HEK293 (cell line): ENCODE results near the gene RNF187.

ENCODE experiments used
- BCL11B ChIP-seq: fragments of 450-650 bp; formaldehyde crosslinking; IDR thresholded peaks from 2 replicates; pipeline ENCODE4 v1.5.1; 2016; ENCODE audit warnings: low read depth, missing biosample characterization, missing genetic modification characterization
- FEZF1 ChIP-seq: fragments of 450-650 bp; formaldehyde crosslinking; IDR thresholded peaks from 2 replicates; pipeline ENCODE4 v1.5.1; 2016; ENCODE audit warnings: missing biosample characterization, missing genetic modification characterization
- GLIS2 ChIP-seq: fragments of 450-650 bp; formaldehyde crosslinking; IDR thresholded peaks from 2 replicates; pipeline ENCODE4 v1.5.1; 2016; ENCODE audit warnings: missing biosample characterization, missing genetic modification characterization
- KLF8 ChIP-seq: fragments of 450-650 bp; formaldehyde crosslinking; IDR thresholded peaks from 2 replicates; pipeline ENCODE4 v1.5.1; 2016; ENCODE audit warnings: missing biosample characterization, missing genetic modification characterization
- ZNF146 ChIP-seq: fragments of 450-650 bp; formaldehyde crosslinking; IDR thresholded peaks from 2 replicates; pipeline ENCODE4 v1.5.1; 2016; ENCODE audit warnings: missing biosample characterization, missing genetic modification characterization
- ZNF16 ChIP-seq: fragments of 450-650 bp; formaldehyde crosslinking; IDR thresholded peaks from 2 replicates; pipeline ENCODE4 v1.5.1; 2016; ENCODE audit warnings: low read depth, missing biosample characterization, missing genetic modification characterization
- ZNF302 ChIP-seq: fragments of 450-650 bp; formaldehyde crosslinking; IDR thresholded peaks from 2 replicates; pipeline ENCODE4 v1.5.1; 2016; ENCODE audit warnings: missing biosample characterization, missing genetic modification characterization, low read depth
- ZNF549 ChIP-seq: fragments of 450-650 bp; IDR thresholded peaks from 2 replicates; pipeline ENCODE4 v1.5.1; 2018; ENCODE audit warnings: missing biosample characterization, missing genetic modification characterization, mild to moderate bottlenecking, inconsistent platforms, moderate library complexity
- ZNF776 ChIP-seq: fragments of 450-650 bp; formaldehyde crosslinking; IDR thresholded peaks from 2 replicates; pipeline ENCODE4 v1.5.0; 2017; ENCODE audit warnings: missing biosample characterization, missing genetic modification characterization, borderline replicate concordance
- TF ChIP-seq, protein P1 (sequence below): fragments of 450-650 bp; formaldehyde crosslinking; IDR thresholded peaks from 2 replicates; pipeline ENCODE4 v1.5.1; 2016; ENCODE audit warnings: missing biosample characterization, missing genetic modification characterization
- TF ChIP-seq, protein P2 (sequence below): fragments of 450-650 bp; formaldehyde crosslinking; IDR thresholded peaks from 2 replicates; pipeline ENCODE4 v1.5.1; 2017; ENCODE audit warnings: missing biosample characterization, missing genetic modification characterization
- TF ChIP-seq, protein P3 (sequence below): fragments of 450-650 bp; IDR thresholded peaks from 2 replicates; pipeline ENCODE4 v1.5.1; 2018; ENCODE audit warnings: missing biosample characterization, mild to moderate bottlenecking, missing genetic modification characterization
- TF ChIP-seq, protein P4 (sequence below): fragments of 450-650 bp; formaldehyde crosslinking; IDR thresholded peaks from 2 replicates; pipeline ENCODE4 v1.5.1; 2017; ENCODE audit warnings: missing biosample characterization, missing genetic modification characterization
- TF ChIP-seq, protein P5 (sequence below): fragments of 450-650 bp; formaldehyde crosslinking; IDR thresholded peaks from 2 replicates; pipeline ENCODE4 v1.5.1; 2016; ENCODE audit warnings: missing biosample characterization, missing genetic modification characterization
- TF ChIP-seq, protein P6 (sequence below): fragments of 450-650 bp; formaldehyde crosslinking; IDR thresholded peaks from 2 replicates; pipeline ENCODE4 v1.5.1; 2016; ENCODE audit warnings: missing biosample characterization, missing genetic modification characterization
- TF ChIP-seq, protein P7 (sequence below): fragments of 450-650 bp; formaldehyde crosslinking; IDR thresholded peaks from 2 replicates; pipeline ENCODE4 v1.5.1; 2016; ENCODE audit warnings: missing biosample characterization, missing genetic modification characterization
- TF ChIP-seq, protein P8 (sequence below): fragments of 450-650 bp; formaldehyde crosslinking; IDR thresholded peaks from 2 replicates; pipeline ENCODE4 v1.5.1; 2016; ENCODE audit warnings: missing biosample characterization, missing genetic modification characterization
- TF ChIP-seq, protein P9 (sequence below): fragments of 450-650 bp; formaldehyde crosslinking; optimal IDR thresholded peaks from 2 replicates; pipeline ENCODE3; 2016; ENCODE audit warnings: missing biosample characterization, mild to moderate bottlenecking, missing genetic modification characterization

Gene RNF187

DNA sequence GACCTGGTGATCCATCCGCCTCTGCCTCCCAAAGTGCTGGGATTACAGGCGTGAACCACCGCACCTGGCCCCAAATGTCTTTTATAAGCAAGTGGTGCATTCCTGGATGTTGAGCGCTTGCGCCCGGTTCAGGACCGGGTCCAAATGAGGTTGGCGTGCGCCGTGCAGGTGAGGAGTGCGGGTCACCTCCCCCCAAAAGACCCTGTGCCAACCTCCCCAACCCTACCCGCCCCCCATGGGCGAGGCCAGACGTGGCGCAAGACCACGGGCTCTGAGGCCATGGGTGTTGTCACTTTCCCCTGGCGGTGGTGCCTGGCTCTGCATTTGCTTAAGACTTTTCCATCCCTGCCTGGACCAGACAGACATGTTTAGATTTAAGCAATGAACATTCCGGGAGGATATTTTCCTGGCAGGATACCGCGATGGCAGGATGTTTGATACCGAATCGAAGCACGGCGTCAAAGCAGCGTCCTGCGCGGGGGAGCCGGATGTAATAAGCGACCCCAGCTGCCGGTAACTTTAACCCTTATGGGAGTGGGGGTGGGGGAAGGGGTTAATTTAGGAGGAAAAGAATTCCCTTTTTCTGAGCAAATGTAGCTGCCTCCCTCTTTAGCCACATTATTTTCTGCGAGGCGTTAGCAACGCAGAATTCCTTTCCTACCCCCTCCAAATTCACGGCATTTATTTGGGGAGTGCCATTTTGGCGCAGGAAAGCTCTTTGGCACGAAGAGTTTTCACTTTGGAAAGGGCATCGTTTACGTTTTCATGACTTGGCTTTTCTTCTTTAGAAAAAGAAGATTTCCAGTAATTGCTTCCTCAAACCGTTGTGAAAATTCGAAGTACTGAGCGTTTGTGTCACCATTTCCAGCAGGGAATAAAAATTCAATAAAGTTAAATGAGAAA, 27.8 kb upstream of the RNF187 start (continued):
- TF ChIP-seq, protein P1, sequence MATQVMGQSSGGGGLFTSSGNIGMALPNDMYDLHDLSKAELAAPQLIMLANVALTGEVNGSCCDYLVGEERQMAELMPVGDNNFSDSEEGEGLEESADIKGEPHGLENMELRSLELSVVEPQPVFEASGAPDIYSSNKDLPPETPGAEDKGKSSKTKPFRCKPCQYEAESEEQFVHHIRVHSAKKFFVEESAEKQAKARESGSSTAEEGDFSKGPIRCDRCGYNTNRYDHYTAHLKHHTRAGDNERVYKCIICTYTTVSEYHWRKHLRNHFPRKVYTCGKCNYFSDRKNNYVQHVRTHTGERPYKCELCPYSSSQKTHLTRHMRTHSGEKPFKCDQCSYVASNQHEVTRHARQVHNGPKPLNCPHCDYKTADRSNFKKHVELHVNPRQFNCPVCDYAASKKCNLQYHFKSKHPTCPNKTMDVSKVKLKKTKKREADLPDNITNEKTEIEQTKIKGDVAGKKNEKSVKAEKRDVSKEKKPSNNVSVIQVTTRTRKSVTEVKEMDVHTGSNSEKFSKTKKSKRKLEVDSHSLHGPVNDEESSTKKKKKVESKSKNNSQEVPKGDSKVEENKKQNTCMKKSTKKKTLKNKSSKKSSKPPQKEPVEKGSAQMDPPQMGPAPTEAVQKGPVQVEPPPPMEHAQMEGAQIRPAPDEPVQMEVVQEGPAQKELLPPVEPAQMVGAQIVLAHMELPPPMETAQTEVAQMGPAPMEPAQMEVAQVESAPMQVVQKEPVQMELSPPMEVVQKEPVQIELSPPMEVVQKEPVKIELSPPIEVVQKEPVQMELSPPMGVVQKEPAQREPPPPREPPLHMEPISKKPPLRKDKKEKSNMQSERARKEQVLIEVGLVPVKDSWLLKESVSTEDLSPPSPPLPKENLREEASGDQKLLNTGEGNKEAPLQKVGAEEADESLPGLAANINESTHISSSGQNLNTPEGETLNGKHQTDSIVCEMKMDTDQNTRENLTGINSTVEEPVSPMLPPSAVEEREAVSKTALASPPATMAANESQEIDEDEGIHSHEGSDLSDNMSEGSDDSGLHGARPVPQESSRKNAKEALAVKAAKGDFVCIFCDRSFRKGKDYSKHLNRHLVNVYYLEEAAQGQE (tag by site-specific recombination), result no peak
- TF ChIP-seq ZNF16 (tag by site-specific recombination) (no peak), GLIS2 (peak; percentile 96), ZNF549 (tag by site-specific recombination) (no peak), ZNF146 (tag by site-specific recombination) (no peak), ZNF302 (no peak), FEZF1 (tag by site-specific recombination) (no peak), KLF8 (peak; percentile 90), ZNF776 (tag by site-specific recombination) (no peak), BCL11B (tag by site-specific recombination) (peak; percentile 62; the same call in 1 of the 2 replicates)
- TF ChIP-seq, protein P2, sequence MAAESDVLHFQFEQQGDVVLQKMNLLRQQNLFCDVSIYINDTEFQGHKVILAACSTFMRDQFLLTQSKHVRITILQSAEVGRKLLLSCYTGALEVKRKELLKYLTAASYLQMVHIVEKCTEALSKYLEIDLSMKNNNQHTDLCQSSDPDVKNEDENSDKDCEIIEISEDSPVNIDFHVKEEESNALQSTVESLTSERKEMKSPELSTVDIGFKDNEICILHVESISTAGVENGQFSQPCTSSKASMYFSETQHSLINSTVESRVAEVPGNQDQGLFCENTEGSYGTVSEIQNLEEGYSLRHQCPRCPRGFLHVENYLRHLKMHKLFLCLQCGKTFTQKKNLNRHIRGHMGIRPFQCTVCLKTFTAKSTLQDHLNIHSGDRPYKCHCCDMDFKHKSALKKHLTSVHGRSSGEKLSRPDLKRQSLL, result no peak
- TF ChIP-seq, protein P3, sequence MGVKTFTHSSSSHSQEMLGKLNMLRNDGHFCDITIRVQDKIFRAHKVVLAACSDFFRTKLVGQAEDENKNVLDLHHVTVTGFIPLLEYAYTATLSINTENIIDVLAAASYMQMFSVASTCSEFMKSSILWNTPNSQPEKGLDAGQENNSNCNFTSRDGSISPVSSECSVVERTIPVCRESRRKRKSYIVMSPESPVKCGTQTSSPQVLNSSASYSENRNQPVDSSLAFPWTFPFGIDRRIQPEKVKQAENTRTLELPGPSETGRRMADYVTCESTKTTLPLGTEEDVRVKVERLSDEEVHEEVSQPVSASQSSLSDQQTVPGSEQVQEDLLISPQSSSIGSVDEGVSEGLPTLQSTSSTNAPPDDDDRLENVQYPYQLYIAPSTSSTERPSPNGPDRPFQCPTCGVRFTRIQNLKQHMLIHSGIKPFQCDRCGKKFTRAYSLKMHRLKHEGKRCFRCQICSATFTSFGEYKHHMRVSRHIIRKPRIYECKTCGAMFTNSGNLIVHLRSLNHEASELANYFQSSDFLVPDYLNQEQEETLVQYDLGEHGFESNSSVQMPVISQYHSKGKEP (tag by site-specific recombination), result peak; percentile 23; the same call in 1 of the 2 replicates
- TF ChIP-seq, protein P4, sequence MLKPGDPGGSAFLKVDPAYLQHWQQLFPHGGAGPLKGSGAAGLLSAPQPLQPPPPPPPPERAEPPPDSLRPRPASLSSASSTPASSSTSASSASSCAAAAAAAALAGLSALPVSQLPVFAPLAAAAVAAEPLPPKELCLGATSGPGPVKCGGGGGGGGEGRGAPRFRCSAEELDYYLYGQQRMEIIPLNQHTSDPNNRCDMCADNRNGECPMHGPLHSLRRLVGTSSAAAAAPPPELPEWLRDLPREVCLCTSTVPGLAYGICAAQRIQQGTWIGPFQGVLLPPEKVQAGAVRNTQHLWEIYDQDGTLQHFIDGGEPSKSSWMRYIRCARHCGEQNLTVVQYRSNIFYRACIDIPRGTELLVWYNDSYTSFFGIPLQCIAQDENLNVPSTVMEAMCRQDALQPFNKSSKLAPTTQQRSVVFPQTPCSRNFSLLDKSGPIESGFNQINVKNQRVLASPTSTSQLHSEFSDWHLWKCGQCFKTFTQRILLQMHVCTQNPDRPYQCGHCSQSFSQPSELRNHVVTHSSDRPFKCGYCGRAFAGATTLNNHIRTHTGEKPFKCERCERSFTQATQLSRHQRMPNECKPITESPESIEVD (tag by site-specific recombination), result no peak
- TF ChIP-seq, protein P5, sequence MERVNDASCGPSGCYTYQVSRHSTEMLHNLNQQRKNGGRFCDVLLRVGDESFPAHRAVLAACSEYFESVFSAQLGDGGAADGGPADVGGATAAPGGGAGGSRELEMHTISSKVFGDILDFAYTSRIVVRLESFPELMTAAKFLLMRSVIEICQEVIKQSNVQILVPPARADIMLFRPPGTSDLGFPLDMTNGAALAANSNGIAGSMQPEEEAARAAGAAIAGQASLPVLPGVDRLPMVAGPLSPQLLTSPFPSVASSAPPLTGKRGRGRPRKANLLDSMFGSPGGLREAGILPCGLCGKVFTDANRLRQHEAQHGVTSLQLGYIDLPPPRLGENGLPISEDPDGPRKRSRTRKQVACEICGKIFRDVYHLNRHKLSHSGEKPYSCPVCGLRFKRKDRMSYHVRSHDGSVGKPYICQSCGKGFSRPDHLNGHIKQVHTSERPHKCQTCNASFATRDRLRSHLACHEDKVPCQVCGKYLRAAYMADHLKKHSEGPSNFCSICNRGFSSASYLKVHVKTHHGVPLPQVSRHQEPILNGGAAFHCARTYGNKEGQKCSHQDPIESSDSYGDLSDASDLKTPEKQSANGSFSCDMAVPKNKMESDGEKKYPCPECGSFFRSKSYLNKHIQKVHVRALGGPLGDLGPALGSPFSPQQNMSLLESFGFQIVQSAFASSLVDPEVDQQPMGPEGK (tag by site-specific recombination), result peak; percentile 99
- TF ChIP-seq, protein P6, sequence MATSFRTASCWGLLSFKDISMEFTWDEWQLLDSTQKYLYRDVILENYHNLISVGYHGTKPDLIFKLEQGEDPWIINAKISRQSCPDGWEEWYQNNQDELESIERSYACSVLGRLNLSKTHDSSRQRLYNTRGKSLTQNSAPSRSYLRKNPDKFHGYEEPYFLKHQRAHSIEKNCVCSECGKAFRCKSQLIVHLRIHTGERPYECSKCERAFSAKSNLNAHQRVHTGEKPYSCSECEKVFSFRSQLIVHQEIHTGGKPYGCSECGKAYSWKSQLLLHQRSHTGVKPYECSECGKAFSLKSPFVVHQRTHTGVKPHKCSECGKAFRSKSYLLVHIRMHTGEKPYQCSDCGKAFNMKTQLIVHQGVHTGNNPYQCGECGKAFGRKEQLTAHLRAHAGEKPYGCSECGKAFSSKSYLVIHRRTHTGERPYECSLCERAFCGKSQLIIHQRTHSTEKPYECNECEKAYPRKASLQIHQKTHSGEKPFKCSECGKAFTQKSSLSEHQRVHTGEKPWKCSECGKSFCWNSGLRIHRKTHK (tag by site-specific recombination), result no peak
- TF ChIP-seq, protein P7, sequence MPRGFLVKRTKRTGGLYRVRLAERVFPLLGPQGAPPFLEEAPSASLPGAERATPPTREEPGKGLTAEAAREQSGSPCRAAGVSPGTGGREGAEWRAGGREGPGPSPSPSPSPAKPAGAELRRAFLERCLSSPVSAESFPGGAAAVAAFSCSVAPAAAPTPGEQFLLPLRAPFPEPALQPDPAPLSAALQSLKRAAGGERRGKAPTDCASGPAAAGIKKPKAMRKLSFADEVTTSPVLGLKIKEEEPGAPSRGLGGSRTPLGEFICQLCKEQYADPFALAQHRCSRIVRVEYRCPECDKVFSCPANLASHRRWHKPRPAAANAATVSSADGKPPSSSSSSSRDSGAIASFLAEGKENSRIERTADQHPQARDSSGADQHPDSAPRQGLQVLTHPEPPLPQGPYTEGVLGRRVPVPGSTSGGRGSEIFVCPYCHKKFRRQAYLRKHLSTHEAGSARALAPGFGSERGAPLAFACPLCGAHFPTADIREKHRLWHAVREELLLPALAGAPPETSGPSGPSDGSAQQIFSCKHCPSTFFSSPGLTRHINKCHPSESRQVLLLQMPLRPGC, result no peak; the same call in 1 of the 2 replicates
- TF ChIP-seq, protein P8, sequence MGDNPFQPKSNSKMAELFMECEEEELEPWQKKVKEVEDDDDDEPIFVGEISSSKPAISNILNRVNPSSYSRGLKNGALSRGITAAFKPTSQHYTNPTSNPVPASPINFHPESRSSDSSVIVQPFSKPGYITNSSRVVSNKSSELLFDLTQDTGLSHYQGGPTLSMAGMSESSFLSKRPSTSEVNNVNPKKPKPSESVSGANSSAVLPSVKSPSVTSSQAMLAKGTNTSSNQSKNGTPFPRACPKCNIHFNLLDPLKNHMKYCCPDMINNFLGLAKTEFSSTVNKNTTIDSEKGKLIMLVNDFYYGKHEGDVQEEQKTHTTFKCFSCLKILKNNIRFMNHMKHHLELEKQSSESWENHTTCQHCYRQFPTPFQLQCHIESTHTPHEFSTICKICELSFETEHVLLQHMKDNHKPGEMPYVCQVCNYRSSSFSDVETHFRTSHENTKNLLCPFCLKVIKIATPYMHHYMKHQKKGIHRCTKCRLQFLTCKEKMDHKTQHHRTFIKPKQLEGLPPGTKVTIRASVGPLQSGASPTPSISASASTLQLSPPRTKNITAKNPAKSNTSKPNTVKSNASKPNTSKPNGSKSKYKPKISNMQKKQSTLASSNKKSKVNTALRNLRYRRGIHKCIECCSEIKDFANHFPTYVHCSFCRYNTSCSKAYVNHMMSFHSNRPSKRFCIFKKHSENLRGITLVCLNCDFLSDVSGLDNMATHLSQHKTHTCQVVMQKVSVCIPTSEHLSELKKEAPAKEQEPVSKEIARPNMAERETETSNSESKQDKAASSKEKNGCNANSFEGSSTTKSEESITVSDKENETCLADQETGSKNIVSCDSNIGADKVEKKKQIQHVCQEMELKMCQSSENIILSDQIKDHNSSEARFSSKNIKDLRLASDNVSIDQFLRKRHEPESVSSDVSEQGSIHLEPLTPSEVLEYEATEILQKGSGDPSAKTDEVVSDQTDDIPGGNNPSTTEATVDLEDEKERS (tag by site-specific recombination), result no peak
- TF ChIP-seq, protein P9, sequence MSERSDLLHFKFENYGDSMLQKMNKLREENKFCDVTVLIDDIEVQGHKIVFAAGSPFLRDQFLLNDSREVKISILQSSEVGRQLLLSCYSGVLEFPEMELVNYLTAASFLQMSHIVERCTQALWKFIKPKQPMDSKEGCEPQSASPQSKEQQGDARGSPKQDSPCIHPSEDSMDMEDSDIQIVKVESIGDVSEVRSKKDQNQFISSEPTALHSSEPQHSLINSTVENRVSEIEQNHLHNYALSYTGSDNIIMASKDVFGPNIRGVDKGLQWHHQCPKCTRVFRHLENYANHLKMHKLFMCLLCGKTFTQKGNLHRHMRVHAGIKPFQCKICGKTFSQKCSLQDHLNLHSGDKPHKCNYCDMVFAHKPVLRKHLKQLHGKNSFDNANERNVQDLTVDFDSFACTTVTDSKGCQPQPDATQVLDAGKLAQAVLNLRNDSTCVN (tag by site-specific recombination), result no peak
